ENCODE measurements around the gene VAV2.

DNA sequence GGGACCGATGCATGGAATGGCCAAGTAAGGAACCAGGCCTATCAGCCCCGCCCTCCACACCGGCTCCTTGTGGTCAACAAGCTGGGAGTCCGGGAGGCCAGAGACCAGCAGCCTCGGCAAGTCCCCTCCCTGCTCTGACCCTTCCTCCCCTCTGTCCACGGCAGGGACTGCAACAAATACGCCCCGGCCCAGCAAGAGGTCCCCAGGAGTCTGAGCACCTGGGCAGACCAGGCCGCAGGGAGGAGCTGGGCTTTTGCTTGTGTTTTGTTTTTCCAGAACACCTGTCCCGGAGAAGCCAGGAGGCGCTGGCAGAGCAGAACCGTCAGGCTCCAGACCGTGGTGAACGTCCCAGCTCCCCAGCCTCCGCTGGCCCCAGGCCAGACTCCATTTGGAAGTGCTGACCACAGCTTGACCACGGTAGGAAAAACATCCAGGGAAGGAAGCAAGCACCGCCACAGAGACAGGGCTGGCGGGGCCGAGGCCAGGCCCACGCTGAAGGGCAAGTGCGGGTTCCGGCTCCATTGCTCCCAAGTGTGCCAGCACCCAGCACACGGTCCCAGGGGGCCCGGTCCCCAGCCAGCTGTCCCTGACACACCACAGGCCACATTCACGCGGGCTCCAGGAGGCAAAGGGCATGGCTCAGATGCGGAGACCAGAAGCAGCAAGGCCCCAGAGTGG is 56.7 kb downstream of the VAV2 start:
- TF ChIP-seq, protein P1, sequence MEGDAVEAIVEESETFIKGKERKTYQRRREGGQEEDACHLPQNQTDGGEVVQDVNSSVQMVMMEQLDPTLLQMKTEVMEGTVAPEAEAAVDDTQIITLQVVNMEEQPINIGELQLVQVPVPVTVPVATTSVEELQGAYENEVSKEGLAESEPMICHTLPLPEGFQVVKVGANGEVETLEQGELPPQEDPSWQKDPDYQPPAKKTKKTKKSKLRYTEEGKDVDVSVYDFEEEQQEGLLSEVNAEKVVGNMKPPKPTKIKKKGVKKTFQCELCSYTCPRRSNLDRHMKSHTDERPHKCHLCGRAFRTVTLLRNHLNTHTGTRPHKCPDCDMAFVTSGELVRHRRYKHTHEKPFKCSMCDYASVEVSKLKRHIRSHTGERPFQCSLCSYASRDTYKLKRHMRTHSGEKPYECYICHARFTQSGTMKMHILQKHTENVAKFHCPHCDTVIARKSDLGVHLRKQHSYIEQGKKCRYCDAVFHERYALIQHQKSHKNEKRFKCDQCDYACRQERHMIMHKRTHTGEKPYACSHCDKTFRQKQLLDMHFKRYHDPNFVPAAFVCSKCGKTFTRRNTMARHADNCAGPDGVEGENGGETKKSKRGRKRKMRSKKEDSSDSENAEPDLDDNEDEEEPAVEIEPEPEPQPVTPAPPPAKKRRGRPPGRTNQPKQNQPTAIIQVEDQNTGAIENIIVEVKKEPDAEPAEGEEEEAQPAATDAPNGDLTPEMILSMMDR (IDR thresholded peaks at IDR 0.05): no peak
- TF ChIP-seq POLR2AphosphoS5 (IDR thresholded peaks at IDR 0.05) (no peak), POLR2A (IDR thresholded peaks at IDR 0.05) (no peak)

Measured in breast epithelium (tissue), 3 donors.